ENCODE measurements around the gene CHD9. TPM values are rescaled to one million over a fixed set of nuclear protein-coding genes. Genes with fewer than 3 reads are reported as not detected.

Gene CHD9
- total RNA-seq (94.8 TPM), polyA plus RNA-seq (ENCODE audit: insufficient read depth in 1 of 8, insufficient read length in 8 of 8, low replicate concordance in 1 of 8) (10 to 100 TPM; 22.6 to 58.8 (median 46.6) TPM)
- long read RNA-seq, donor 1 = 0 reads
- long read RNA-seq, donor 2 = 0 reads
- long read RNA-seq, donor 3, partial matches to known transcripts = 5 of 6 reads
- long read RNA-seq, donor 3, other reads (novel, unspliced or antisense) = 0 of 6 reads
- long read RNA-seq, donor 4, partial matches to known transcripts = 5 of 7 reads
- long read RNA-seq, donor 4, other reads (novel, unspliced or antisense) = 0 of 7 reads
- long read RNA-seq, donor 5, partial matches to known transcripts = 12 of 18 reads
- long read RNA-seq, donor 5, other reads (novel, unspliced or antisense) = 0 of 18 reads
- long read RNA-seq, donor 6, transcript CHD9-215 (3 exons, 703 nt) = major isoform, 5 of 26 reads
- long read RNA-seq, donor 6, partial matches to known transcripts = 17 of 26 reads
- long read RNA-seq, donor 6, other reads (novel, unspliced or antisense) = 0 of 26 reads
- long read RNA-seq, donor 7, partial matches to known transcripts = 0 of 5 reads
- long read RNA-seq, donor 7, other reads (novel, unspliced or antisense) = 0 of 5 reads
- long read RNA-seq, donor 8, partial matches to known transcripts = 13 of 13 reads
- long read RNA-seq, donor 8, other reads (novel, unspliced or antisense) = 0 of 13 reads
- long read RNA-seq, donor 9, partial matches to known transcripts = 15 of 17 reads
- long read RNA-seq, donor 9, other reads (novel, unspliced or antisense) = 0 of 17 reads
- long read RNA-seq, donor 10, partial matches to known transcripts = 33 of 39 reads
- long read RNA-seq, donor 10, other reads (novel, unspliced or antisense) = 0 of 39 reads
- long read RNA-seq, donor 11, partial matches to known transcripts = 0 of 1 reads
- long read RNA-seq, donor 11, other reads (novel, unspliced or antisense) = 0 of 1 reads

GRCh38 chr16:53054670-53055485 is at the start of gene CHD9:
Gene CHD9 (plus strand): TSS chr16:53054991. CDS start chr16:53156090, 101,099 bp downstream.
- Histone ChIP-seq H3K36me3 (ENCODE audit: control insufficient read depth, insufficient read depth, low read length) (peaks cover 6% of the 10 kb centered on the region), H3K4me1 (ENCODE audit: control insufficient read depth, insufficient read depth, low read length) (peaks cover 22% of the 10 kb centered on the region), H3K27me3 (ENCODE audit: control insufficient read depth, insufficient read depth, low read length) (no peaks in the 10 kb centered on the region), H3K9me3 (replicated peaks; ENCODE audit: control insufficient read depth, low read depth, low read length) (no peaks in the 10 kb centered on the region), H3K4me3 (ENCODE audit: low read length) (peak within 1 kb of the TSS; percentile 92), H3K27ac (ENCODE audit: low read length) (peak within 1 kb of the TSS; percentile 87)
- DNase-seq = peak; percentile 94
- under 1% methylated on average over 54 of the region's 62 CpGs for WGBS (ENCODE audit: insufficient coverage)

- Histone ChIP-seq H3K4me1 (ENCODE audit: control insufficient read depth, insufficient read depth, low read length) (no peaks in the 10 kb centered on the region), H3K27ac (ENCODE audit: low read length) (no peak overlapping the region), H3K4me3 (ENCODE audit: low read length) (no peak overlapping the region), H3K36me3 (ENCODE audit: control insufficient read depth, insufficient read depth, low read length) (no peaks in the 10 kb centered on the region), H3K9me3 (replicated peaks; ENCODE audit: control insufficient read depth, low read depth, low read length) (no peaks in the 10 kb centered on the region), H3K27me3 (ENCODE audit: control insufficient read depth, insufficient read depth, low read length) (no peaks in the 10 kb centered on the region)
- DNase-seq = no peak
- no CpG with 5 or more reads among the region's 1 CpG for WGBS (ENCODE audit: insufficient coverage)
Observed at GRCh38 chr16:53007095-53007494, 47.7 kb upstream of the CHD9 start.

- WGBS (ENCODE audit: insufficient coverage) = 33% methylated on average over 3 of the region's 4 CpGs
- no peaks in the 10 kb centered on the region for H3K36me3 ChIP-seq (ENCODE audit: control insufficient read depth, insufficient read depth, low read length)
- H3K9me3 ChIP-seq (replicated peaks; ENCODE audit: control insufficient read depth, low read depth, low read length) = no peaks in the 10 kb centered on the region
- DNase-seq = no peak
- H3K27me3 ChIP-seq (ENCODE audit: control insufficient read depth, insufficient read depth, low read length) = no peaks in the 10 kb centered on the region
- H3K4me1 ChIP-seq (ENCODE audit: control insufficient read depth, insufficient read depth, low read length) = no peaks in the 10 kb centered on the region
- no peak overlapping the region for H3K27ac ChIP-seq (ENCODE audit: low read length)
- H3K4me3 ChIP-seq (ENCODE audit: low read length) = no peak overlapping the region
Observed at GRCh38 chr16:53014287-53014686, 40.5 kb upstream of the CHD9 start.

GRCh38 chr16:53018834-53019416 is 35.9 kb upstream of the CHD9 start:
- no peak overlapping the region for H3K4me3 ChIP-seq (ENCODE audit: low read length)
- H3K4me1 ChIP-seq (ENCODE audit: control insufficient read depth, insufficient read depth, low read length) = no peaks in the 10 kb centered on the region
- DNase-seq = no peak
- no peaks in the 10 kb centered on the region for H3K27me3 ChIP-seq (ENCODE audit: control insufficient read depth, insufficient read depth, low read length)
- H3K9me3 ChIP-seq (replicated peaks; ENCODE audit: control insufficient read depth, low read depth, low read length) = no peaks in the 10 kb centered on the region
- no peaks in the 10 kb centered on the region for H3K36me3 ChIP-seq (ENCODE audit: control insufficient read depth, insufficient read depth, low read length)
- H3K27ac ChIP-seq (ENCODE audit: low read length) = no peak overlapping the region
- WGBS (ENCODE audit: insufficient coverage) = 56% methylated on average over 1 of the region's 2 CpGs

- DNase-seq = peak; percentile 77
- Histone ChIP-seq H3K4me3 (ENCODE audit: low read length) (no peak overlapping the region), H3K36me3 (ENCODE audit: control insufficient read depth, insufficient read depth, low read length) (no peaks in the 10 kb centered on the region), H3K27me3 (ENCODE audit: control insufficient read depth, insufficient read depth, low read length) (no peaks in the 10 kb centered on the region), H3K4me1 (ENCODE audit: control insufficient read depth, insufficient read depth, low read length) (no peaks in the 10 kb centered on the region), H3K9me3 (replicated peaks; ENCODE audit: control insufficient read depth, low read depth, low read length) (no peaks in the 10 kb centered on the region), H3K27ac (ENCODE audit: low read length) (no peak overlapping the region)
- WGBS (ENCODE audit: insufficient coverage) = 0% methylated on average over 1 of the region's 5 CpGs
Observed at GRCh38 chr16:53022374-53022773, 32.4 kb upstream of the CHD9 start.

GRCh38 chr16:53024045-53024444 is 30.7 kb upstream of the CHD9 start:
- Histone ChIP-seq H3K36me3 (ENCODE audit: control insufficient read depth, insufficient read depth, low read length) (no peaks in the 10 kb centered on the region), H3K27ac (ENCODE audit: low read length) (no peak overlapping the region), H3K4me3 (ENCODE audit: low read length) (no peak overlapping the region), H3K27me3 (ENCODE audit: control insufficient read depth, insufficient read depth, low read length) (no peaks in the 10 kb centered on the region), H3K9me3 (replicated peaks; ENCODE audit: control insufficient read depth, low read depth, low read length) (no peaks in the 10 kb centered on the region), H3K4me1 (ENCODE audit: control insufficient read depth, insufficient read depth, low read length) (no peaks in the 10 kb centered on the region)
- no peak for DNase-seq
- WGBS (ENCODE audit: insufficient coverage) = 98% methylated on average over 4 of the region's 4 CpGs

- WGBS (ENCODE audit: insufficient coverage) = 75% methylated on average over 2 of the region's 3 CpGs
Observed at GRCh38 chr16:53029971-53030370, 24.8 kb upstream of the CHD9 start.

GRCh38 chr16:53031323-53031942 is 23.4 kb upstream of the CHD9 start:
- Histone ChIP-seq H3K4me3 (ENCODE audit: low read length) (no peak overlapping the region), H3K36me3 (ENCODE audit: control insufficient read depth, insufficient read depth, low read length) (no peaks in the 10 kb centered on the region), H3K27ac (ENCODE audit: low read length) (no peak overlapping the region), H3K9me3 (replicated peaks; ENCODE audit: control insufficient read depth, low read depth, low read length) (no peaks in the 10 kb centered on the region), H3K27me3 (ENCODE audit: control insufficient read depth, insufficient read depth, low read length) (no peaks in the 10 kb centered on the region), H3K4me1 (ENCODE audit: control insufficient read depth, insufficient read depth, low read length) (no peaks in the 10 kb centered on the region)
- WGBS (ENCODE audit: insufficient coverage) = 10% methylated on average over 1 of the region's 2 CpGs
- DNase-seq = no peak

More at GRCh38 chr16:53029971-53030370, 24.8 kb upstream of the CHD9 start:
- H3K4me1 ChIP-seq (ENCODE audit: control insufficient read depth, insufficient read depth, low read length) = no peaks in the 10 kb centered on the region
- H3K36me3 ChIP-seq (ENCODE audit: control insufficient read depth, insufficient read depth, low read length) = no peaks in the 10 kb centered on the region
- H3K27ac ChIP-seq (ENCODE audit: low read length) = no peak overlapping the region
- no peak overlapping the region for H3K4me3 ChIP-seq (ENCODE audit: low read length)
- no peak for DNase-seq
- no peaks in the 10 kb centered on the region for H3K9me3 ChIP-seq (replicated peaks; ENCODE audit: control insufficient read depth, low read depth, low read length)
- no peaks in the 10 kb centered on the region for H3K27me3 ChIP-seq (ENCODE audit: control insufficient read depth, insufficient read depth, low read length)

GRCh38 chr16:53034306-53034705 is 20.5 kb upstream of the CHD9 start:
- H3K36me3 ChIP-seq (ENCODE audit: control insufficient read depth, insufficient read depth, low read length) = no peaks in the 10 kb centered on the region
- H3K4me1 ChIP-seq (ENCODE audit: control insufficient read depth, insufficient read depth, low read length) = no peaks in the 10 kb centered on the region
- no peak for DNase-seq
- H3K9me3 ChIP-seq (replicated peaks; ENCODE audit: control insufficient read depth, low read depth, low read length) = no peaks in the 10 kb centered on the region
- H3K27ac ChIP-seq (ENCODE audit: low read length) = no peak overlapping the region
- H3K27me3 ChIP-seq (ENCODE audit: control insufficient read depth, insufficient read depth, low read length) = no peaks in the 10 kb centered on the region
- 100% methylated on average over 1 of the region's 6 CpGs for WGBS (ENCODE audit: insufficient coverage)
- no peak overlapping the region for H3K4me3 ChIP-seq (ENCODE audit: low read length)

Measured in muscle of leg (tissue), 16 donors.